Measurements from ENCODE around the gene NLGN4X. TPM values are rescaled to one million over a fixed set of nuclear protein-coding genes. Genes with fewer than 3 reads are reported as not detected.

NLGN4X gene
- polyA plus RNA-seq, 3 donors: not detected

GRCh38 chrX:6074532-6074931 is 154.1 kb downstream of the NLGN4X start:
- Mint-ChIP-seq H3K27me3 (ENCODE audit: low read depth in 3 of 3) (no peaks in the 10 kb centered on the region), H3K36me3 (no peaks in the 10 kb centered on the region), H3K9me3 (peaks cover 0 to 4% (median 1%) of the 10 kb centered on the region in 7 donors), H3K27ac (no peak overlapping the region), H3K4me1 (no peaks in the 10 kb centered on the region), H3K4me3 (no peak overlapping the region)
- Histone ChIP-seq H3K27ac (ENCODE audit: low read depth in 1 of 2, low read length in 2 of 2) (no peak overlapping the region), H3K36me3 (replicated peaks in 1 of 2; ENCODE audit: control insufficient read depth in 1 of 2, insufficient read depth in 2 of 2, low read length in 2 of 2) (no peaks in the 10 kb centered on the region), H3K9ac (ENCODE audit: insufficient read depth, low read length, poor library complexity, severe bottlenecking) (no peak overlapping the region), H3K4me1 (ENCODE audit: control insufficient read depth in 1 of 2, insufficient read depth in 2 of 2, low read length in 2 of 2) (no peaks in the 10 kb centered on the region), H4K20me1 (ENCODE audit: insufficient read depth, low read length) (no peaks in the 10 kb centered on the region), H3K4me3 (replicated peaks in 1 of 3; ENCODE audit: low read depth in 2 of 3, low read length in 3 of 3) (no peak overlapping the region), H3K4me2 (replicated peaks; ENCODE audit: extremely low read depth, low read length, poor library complexity, severe bottlenecking) (no peak overlapping the region), H3K27me3 (ENCODE audit: control insufficient read depth in 2 of 2, insufficient read depth in 2 of 2, low read length in 2 of 2) (no peaks in the 10 kb centered on the region), H2AFZ (ENCODE audit: insufficient read depth, low read depth, low read length, poor library complexity, severe bottlenecking) (no peak overlapping the region), H3K79me2 (ENCODE audit: insufficient read depth, low read length) (no peaks in the 10 kb centered on the region), H3K9me3 (replicated peaks in 1 of 2; ENCODE audit: control insufficient read depth in 1 of 2, insufficient read depth in 1 of 2, low read length in 2 of 2) (no peaks in the 10 kb centered on the region)
- no peak for TF ChIP-seq CTCF (IDR thresholded peaks at IDR 0.05)
- DNase-seq: no peak
- WGBS (ENCODE audit: insufficient coverage): no CpG with 5 or more reads among the region's 3 CpGs
- intact Hi-C loops (cut with micrococcal nuclease): no loop called here

GRCh38 chrX:6071731-6072130 is 156.9 kb downstream of the NLGN4X start:
- H3K4me3 Mint-ChIP-seq: no peak overlapping the region
- no peaks in the 10 kb centered on the region for H3K4me1 ChIP-seq (ENCODE audit: control insufficient read depth in 1 of 2, insufficient read depth in 2 of 2, low read length in 2 of 2)
- no peaks in the 10 kb centered on the region for H3K36me3 Mint-ChIP-seq
- no peaks in the 10 kb centered on the region for H4K20me1 ChIP-seq (ENCODE audit: insufficient read depth, low read length)
- H3K9me3 Mint-ChIP-seq: peaks cover 0 to 4% (median 1%) of the 10 kb centered on the region in 7 donors
- no peaks in the 10 kb centered on the region for H3K36me3 ChIP-seq (replicated peaks in 1 of 2; ENCODE audit: control insufficient read depth in 1 of 2, insufficient read depth in 2 of 2, low read length in 2 of 2)
- no peaks in the 10 kb centered on the region for H3K27me3 Mint-ChIP-seq (ENCODE audit: low read depth in 3 of 3)
- intact Hi-C loops (cut with micrococcal nuclease): no loop called here
- no peak overlapping the region for H2AFZ ChIP-seq (ENCODE audit: insufficient read depth, low read depth, low read length, poor library complexity, severe bottlenecking)
- H3K4me2 ChIP-seq (replicated peaks; ENCODE audit: extremely low read depth, low read length, poor library complexity, severe bottlenecking): no peak overlapping the region
- no peaks in the 10 kb centered on the region for H3K27me3 ChIP-seq (ENCODE audit: control insufficient read depth in 2 of 2, insufficient read depth in 2 of 2, low read length in 2 of 2)
- TF ChIP-seq CTCF (IDR thresholded peaks at IDR 0.05): no peak
- WGBS (ENCODE audit: insufficient coverage): no CpG with 5 or more reads among the region's 5 CpGs
- no peaks in the 10 kb centered on the region for H3K9me3 ChIP-seq (replicated peaks in 1 of 2; ENCODE audit: control insufficient read depth in 1 of 2, insufficient read depth in 1 of 2, low read length in 2 of 2)
- DNase-seq: no peak
- no peak overlapping the region for H3K27ac ChIP-seq (ENCODE audit: low read depth in 1 of 2, low read length in 2 of 2)
- no peaks in the 10 kb centered on the region for H3K79me2 ChIP-seq (ENCODE audit: insufficient read depth, low read length)
- H3K4me1 Mint-ChIP-seq: no peaks in the 10 kb centered on the region
- H3K4me3 ChIP-seq (replicated peaks in 1 of 3; ENCODE audit: low read depth in 2 of 3, low read length in 3 of 3): no peak overlapping the region
- no peak overlapping the region for H3K27ac Mint-ChIP-seq
- no peak overlapping the region for H3K9ac ChIP-seq (ENCODE audit: insufficient read depth, low read length, poor library complexity, severe bottlenecking)

Measured in CD14-positive monocyte (primary cell).